Measurements from ENCODE around the gene MRPL14.
"Not testable (repeated sequence)": the region's sequence is repeated elsewhere in the genome, so short reads cannot be mapped to it uniquely, and the experiment has no call there.

The MRPL14 gene

GRCh38 chr6:44149369-44150012, 22.2 kb upstream of the MRPL14 start:
- DNase-seq = no peak

- no peak for DNase-seq
Measured at GRCh38 chr6:44148306-44148705, 21.1 kb upstream of the MRPL14 start.

GRCh38 chr6:44147256-44147655, 20.0 kb upstream of the MRPL14 start:
- DNase-seq = no peak

- DNase-seq = no peak
Measured at GRCh38 chr6:44146685-44147084, 19.4 kb upstream of the MRPL14 start.

- no peak for DNase-seq
Measured at GRCh38 chr6:44145839-44146238, 18.6 kb upstream of the MRPL14 start.

- DNase-seq = not testable (repeated sequence)
Measured at GRCh38 chr6:44144536-44144935, 17.3 kb upstream of the MRPL14 start.

GRCh38 chr6:44143731-44144130, 16.5 kb upstream of the MRPL14 start:
- no peak for DNase-seq

- no peak for DNase-seq
Measured at GRCh38 chr6:44142835-44143234, 15.6 kb upstream of the MRPL14 start.

GRCh38 chr6:44139351-44139743, 12.1 kb upstream of the MRPL14 start:
- DNase-seq = no peak

- no peak for DNase-seq
Measured at GRCh38 chr6:44138717-44139350, 11.6 kb upstream of the MRPL14 start.

- DNase-seq = no peak
Measured at GRCh38 chr6:44135875-44136274, 8.6 kb upstream of the MRPL14 start.

- DNase-seq = no peak
Measured at GRCh38 chr6:44135173-44135758, 8.0 kb upstream of the MRPL14 start.

- no peak for DNase-seq
Measured at GRCh38 chr6:44133981-44134711, 6.9 kb upstream of the MRPL14 start.

GRCh38 chr6:44133003-44133931, 6.0 kb upstream of the MRPL14 start:
- DNase-seq = peak; percentile 29 to 80 (median 64)

- DNase-seq = no peak
Measured at GRCh38 chr6:44132476-44132875, 5.2 kb upstream of the MRPL14 start.

- peak; percentile 7 to 28 (median 14) for DNase-seq
Measured at GRCh38 chr6:44131892-44132291, 4.6 kb upstream of the MRPL14 start.

GRCh38 chr6:44129841-44130322, 2.6 kb upstream of the MRPL14 start:
- DNase-seq = no peak

GRCh38 chr6:44128020-44128917, 1.0 kb upstream of the MRPL14 start:
- peak in 2 of 3 experiments; percentile 54 to 61 for DNase-seq

GRCh38 chr6:44126320-44127149, 717 bp downstream of the MRPL14 start:
- peak; percentile 22 to 67 (median 62) for DNase-seq

- DNase-seq = no peak
Measured at GRCh38 chr6:44123544-44123943, 3.7 kb downstream of the MRPL14 start.
